ENCODE data around the gene ARL13A.

Gene ARL13A

DNA sequence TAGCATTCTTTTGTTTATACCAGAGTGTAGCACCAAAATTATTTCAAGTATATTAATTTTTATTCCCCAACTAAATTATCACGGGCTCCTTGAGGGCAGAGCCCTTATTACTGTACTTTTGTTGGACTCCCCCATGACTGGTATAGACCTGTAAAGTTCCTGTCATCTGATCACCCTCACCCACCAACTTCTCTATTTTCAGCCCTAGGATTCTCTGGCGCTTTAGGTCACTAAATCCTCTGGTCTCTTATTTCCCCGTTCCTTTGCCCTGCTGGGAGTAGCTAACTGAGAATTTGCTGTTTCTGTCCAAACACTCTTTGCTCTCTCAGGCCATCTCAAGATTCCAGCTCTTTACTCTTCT lies 37.6 kb upstream of the ARL13A start:
- Histone ChIP-seq H3K36me3 (ENCODE audit: control insufficient read depth, insufficient read depth, low read length) (no peaks in the 10 kb centered on the region), H3K27me3 (replicated peaks; ENCODE audit: control insufficient read depth, insufficient read depth, low read length) (no peaks in the 10 kb centered on the region), H3K4me3 (replicated peaks; ENCODE audit: low read depth, low read length) (no peak overlapping the region)
- TF ChIP-seq, protein P1, sequence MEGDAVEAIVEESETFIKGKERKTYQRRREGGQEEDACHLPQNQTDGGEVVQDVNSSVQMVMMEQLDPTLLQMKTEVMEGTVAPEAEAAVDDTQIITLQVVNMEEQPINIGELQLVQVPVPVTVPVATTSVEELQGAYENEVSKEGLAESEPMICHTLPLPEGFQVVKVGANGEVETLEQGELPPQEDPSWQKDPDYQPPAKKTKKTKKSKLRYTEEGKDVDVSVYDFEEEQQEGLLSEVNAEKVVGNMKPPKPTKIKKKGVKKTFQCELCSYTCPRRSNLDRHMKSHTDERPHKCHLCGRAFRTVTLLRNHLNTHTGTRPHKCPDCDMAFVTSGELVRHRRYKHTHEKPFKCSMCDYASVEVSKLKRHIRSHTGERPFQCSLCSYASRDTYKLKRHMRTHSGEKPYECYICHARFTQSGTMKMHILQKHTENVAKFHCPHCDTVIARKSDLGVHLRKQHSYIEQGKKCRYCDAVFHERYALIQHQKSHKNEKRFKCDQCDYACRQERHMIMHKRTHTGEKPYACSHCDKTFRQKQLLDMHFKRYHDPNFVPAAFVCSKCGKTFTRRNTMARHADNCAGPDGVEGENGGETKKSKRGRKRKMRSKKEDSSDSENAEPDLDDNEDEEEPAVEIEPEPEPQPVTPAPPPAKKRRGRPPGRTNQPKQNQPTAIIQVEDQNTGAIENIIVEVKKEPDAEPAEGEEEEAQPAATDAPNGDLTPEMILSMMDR (IDR thresholded peaks at IDR 0.05; ENCODE audit: insufficient read depth, low read length, poor library complexity, severe bottlenecking) = no peak
- no peak for DNase-seq (ENCODE audit: extremely low read depth, insufficient read length)

DNA sequence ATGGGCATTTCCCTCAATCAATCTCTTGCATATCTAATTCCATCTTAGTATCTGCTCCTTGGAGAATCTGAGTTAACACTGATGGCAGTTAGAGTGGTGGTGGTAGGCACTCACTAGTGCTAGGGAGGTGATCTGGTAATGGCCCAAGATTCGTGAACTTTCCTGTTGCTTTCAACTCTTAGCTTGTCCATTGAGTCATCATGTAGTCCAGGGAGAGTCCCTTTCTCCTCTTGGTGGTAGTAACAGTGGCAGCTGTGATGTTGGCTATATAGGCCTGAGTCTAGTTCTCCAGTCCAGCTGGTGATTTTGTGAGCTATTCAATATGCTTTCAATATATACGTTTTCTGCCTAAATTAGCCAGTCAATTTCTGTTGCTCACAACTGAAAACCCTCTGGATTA lies 33.7 kb upstream of the ARL13A start:
- H3K36me3 ChIP-seq (ENCODE audit: control insufficient read depth, insufficient read depth, low read length) = no peaks in the 10 kb centered on the region

DNA sequence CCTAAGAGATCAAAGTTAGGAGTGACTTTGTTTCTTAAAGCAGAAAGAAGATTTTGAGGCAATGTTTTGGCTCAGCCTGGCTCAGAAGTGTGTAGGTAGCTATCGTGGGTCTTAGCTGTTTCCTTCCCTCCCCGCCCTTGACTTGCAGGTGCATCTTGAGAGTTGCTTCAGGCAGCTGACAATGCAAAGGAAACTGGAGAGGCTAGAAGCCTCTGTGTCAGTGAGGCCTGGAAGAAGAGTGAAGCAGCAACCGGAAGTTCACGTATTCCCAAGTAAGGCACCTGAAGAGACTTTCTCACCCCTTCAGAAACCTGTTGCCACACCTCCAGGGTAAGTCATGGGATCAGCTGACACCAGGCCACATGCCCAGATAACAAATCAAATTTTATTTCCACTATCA lies 30.2 kb upstream of the ARL13A start:
- no peak for DNase-seq (ENCODE audit: extremely low read depth, insufficient read length)
- H3K27me3 ChIP-seq (replicated peaks; ENCODE audit: control insufficient read depth, insufficient read depth, low read length) = no peaks in the 10 kb centered on the region
- TF ChIP-seq, protein P1 (IDR thresholded peaks at IDR 0.05; ENCODE audit: insufficient read depth, low read length, poor library complexity, severe bottlenecking) = no peak
- H3K36me3 ChIP-seq (ENCODE audit: control insufficient read depth, insufficient read depth, low read length) = no peaks in the 10 kb centered on the region
- H3K4me3 ChIP-seq (replicated peaks; ENCODE audit: low read depth, low read length) = no peak overlapping the region

More for the DNA sequence above, 33.7 kb upstream of the ARL13A start:
- TF ChIP-seq, protein P1 (IDR thresholded peaks at IDR 0.05; ENCODE audit: insufficient read depth, low read length, poor library complexity, severe bottlenecking) = no peak
- H3K27me3 ChIP-seq (replicated peaks; ENCODE audit: control insufficient read depth, insufficient read depth, low read length) = no peaks in the 10 kb centered on the region
- no peak for DNase-seq (ENCODE audit: extremely low read depth, insufficient read length)
- no peak overlapping the region for H3K4me3 ChIP-seq (replicated peaks; ENCODE audit: low read depth, low read length)

DNA sequence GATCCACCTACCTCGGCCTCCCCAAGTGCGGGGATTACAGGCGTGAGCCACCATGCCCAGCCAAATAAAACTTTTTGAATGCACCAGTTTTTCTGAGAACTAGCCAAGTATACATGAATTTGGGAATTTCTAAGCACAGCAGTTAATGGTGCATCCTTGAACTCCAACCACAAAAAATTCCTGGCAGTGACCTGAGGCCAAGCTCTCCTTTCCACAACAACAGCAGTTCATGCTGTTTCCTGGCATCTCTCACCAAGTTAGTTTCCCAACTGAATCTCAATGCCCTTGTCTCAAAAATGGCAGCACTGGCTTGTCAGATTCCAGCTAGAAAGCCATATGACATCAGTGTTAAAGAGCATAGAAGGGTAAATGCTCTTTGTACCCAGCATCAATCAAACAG lies 24.9 kb upstream of the ARL13A start:
- no peak for DNase-seq (ENCODE audit: extremely low read depth, insufficient read length)
- TF ChIP-seq, protein P1 (IDR thresholded peaks at IDR 0.05; ENCODE audit: insufficient read depth, low read length, poor library complexity, severe bottlenecking) = no peak
- Histone ChIP-seq H3K36me3 (ENCODE audit: control insufficient read depth, insufficient read depth, low read length) (no peaks in the 10 kb centered on the region), H3K27me3 (replicated peaks; ENCODE audit: control insufficient read depth, insufficient read depth, low read length) (no peaks in the 10 kb centered on the region), H3K4me3 (replicated peaks; ENCODE audit: low read depth, low read length) (no peak overlapping the region)

DNA sequence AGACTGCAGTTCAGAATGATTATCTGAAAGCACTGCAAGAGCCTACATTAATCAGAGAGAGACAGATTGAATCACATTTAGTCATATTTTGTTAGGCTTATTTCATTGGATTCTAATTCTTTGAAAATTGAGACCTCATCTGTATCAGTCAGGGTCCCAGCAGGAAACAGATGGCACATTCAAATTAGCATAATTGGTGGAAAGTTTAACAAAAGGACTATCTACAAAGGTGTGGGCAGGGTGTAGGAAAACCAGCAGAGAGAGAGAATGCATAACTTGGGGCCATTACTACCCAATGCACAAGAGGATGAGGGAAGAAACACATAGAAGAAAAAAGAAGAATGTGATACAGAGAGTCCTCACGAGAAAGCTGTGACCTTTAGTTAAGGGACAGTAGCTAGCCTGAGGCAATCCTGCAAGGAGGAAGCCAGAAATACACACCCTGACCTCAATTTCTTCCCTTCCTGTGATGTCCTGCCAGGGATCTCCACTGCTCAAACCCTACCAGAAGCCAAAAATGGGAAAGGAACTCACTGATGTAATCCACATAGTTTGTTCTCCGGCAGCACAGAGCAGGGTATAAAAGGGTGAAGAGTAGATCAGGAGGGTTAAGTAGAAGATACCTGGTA lies 23.1 kb upstream of the ARL13A start:
- DNase-seq (ENCODE audit: extremely low read depth, insufficient read length) = no peak

More for the DNA sequence above, 23.1 kb upstream of the ARL13A start:
- Histone ChIP-seq H3K27me3 (replicated peaks; ENCODE audit: control insufficient read depth, insufficient read depth, low read length) (no peaks in the 10 kb centered on the region), H3K4me3 (replicated peaks; ENCODE audit: low read depth, low read length) (no peak overlapping the region), H3K36me3 (ENCODE audit: control insufficient read depth, insufficient read depth, low read length) (no peaks in the 10 kb centered on the region)
- TF ChIP-seq, protein P1 (IDR thresholded peaks at IDR 0.05; ENCODE audit: insufficient read depth, low read length, poor library complexity, severe bottlenecking) = no peak
